Thymus (tissue), 11 donors: ENCODE measurements around the gene GALNT7. TPM values are rescaled to one million over a fixed set of nuclear protein-coding genes. Genes with fewer than 3 reads are reported as not detected.
A peak's percentile ranks its signal among the peaks of the same experiment; 100 is the strongest.

ENCODE experiments used
- DNase-seq, 9 donors: peaks; one replicate each; pipeline ENCODE4 v3.0.0-alpha.2; 2013; ENCODE audit warnings: low spot score in 9 of 9, low read depth in 6 of 9, missing footprints in 1 of 9
- H3K27ac ChIP-seq, 2 donors: one replicate each; pipeline ENCODE4 v1.5.1; 2013; ENCODE audit warnings: control low read depth in 1 of 2, low read depth in 1 of 2, low read length in 1 of 2, mild to moderate bottlenecking in 1 of 2, moderate library complexity in 1 of 2
- H3K27me3 ChIP-seq, 2 donors: one replicate each; pipeline ENCODE4 v1.5.1; 2013; ENCODE audit warnings: low read length in 1 of 2; ENCODE audit not compliant: control insufficient read depth in 2 of 2, insufficient read depth in 1 of 2
- H3K36me3 ChIP-seq, 2 donors: one replicate each; pipeline ENCODE4 v1.5.1; 2013; ENCODE audit warnings: low read length in 1 of 2, mild to moderate bottlenecking in 1 of 2, moderate library complexity in 1 of 2; ENCODE audit not compliant: control insufficient read depth in 2 of 2, insufficient read depth in 2 of 2
- H3K4me1 ChIP-seq, 2 donors: one replicate each; pipeline ENCODE4 v1.5.1; 2013; ENCODE audit warnings: low read length in 2 of 2; ENCODE audit not compliant: control insufficient read depth in 2 of 2, insufficient read depth in 2 of 2
- H3K4me3 ChIP-seq, 2 donors: one replicate each; pipeline ENCODE4 v1.5.1; 2013; ENCODE audit warnings: low read length in 2 of 2, control low read depth in 1 of 2, mild to moderate bottlenecking in 1 of 2
- H3K9me3 ChIP-seq, 2 donors: one replicate each; pipeline ENCODE4 v1.5.1; 2013; ENCODE audit warnings: low read length in 1 of 2, mild to moderate bottlenecking in 1 of 2; ENCODE audit not compliant: control insufficient read depth in 2 of 2, insufficient read depth in 1 of 2
- WGBS: extraction: QIAGEN DNeasy Blood & Tissue Kit; methylation state at CpG from one replicate; pipeline ENCODE4 v1.1.7; 2013; 5-methylcytosine and 5-hydroxymethylcytosine counted together
- polyA plus RNA-seq: library from polyadenylated mRNA; stranded (reverse); fragments of 200-250 nt; gene quantifications from one replicate; pipeline ENCODE4 v1.2.3, GENCODE V29; 2013
- total RNA-seq: library from RNA; stranded (reverse); fragments of 120-200 nt; gene quantifications from one replicate; pipeline ENCODE4 v1.2.4, GENCODE V29; 2013
- donor health status: healthy.

The GALNT7 gene
- total and polyA plus RNA-seq, 2 donors, result 40.5 to 81.1 TPM

GRCh38 chr4:173153445-173153844 is 15.2 kb upstream of the GALNT7 start:
- no peak overlapping the region for H3K27ac ChIP-seq
- no peak for DNase-seq
- no peaks in the 10 kb centered on the region for H3K27me3 ChIP-seq
- 97% methylated on average over 2 of the region's 2 CpGs for WGBS
- H3K9me3 ChIP-seq, result no peaks in the 10 kb centered on the region
- no peaks in the 10 kb centered on the region for H3K4me1 ChIP-seq
- no peaks in the 10 kb centered on the region for H3K36me3 ChIP-seq
- H3K4me3 ChIP-seq, result no peak overlapping the region

- Histone ChIP-seq H3K27ac (no peak overlapping the region), H3K9me3 (no peaks in the 10 kb centered on the region), H3K36me3 (peaks cover 0 to 3% of the 10 kb centered on the region in 2 donors), H3K27me3 (no peaks in the 10 kb centered on the region), H3K4me3 (no peak overlapping the region), H3K4me1 (no peaks in the 10 kb centered on the region)
- DNase-seq, result no peak
Measured at GRCh38 chr4:173159791-173160190, 8.8 kb upstream of the GALNT7 start.

GRCh38 chr4:173160871-173161270 is 7.7 kb upstream of the GALNT7 start:
- peaks cover 0 to 3% of the 10 kb centered on the region in 2 donors for H3K36me3 ChIP-seq
- no peak overlapping the region for H3K27ac ChIP-seq
- no peaks in the 10 kb centered on the region for H3K27me3 ChIP-seq
- H3K9me3 ChIP-seq, result no peaks in the 10 kb centered on the region
- WGBS, result 98% methylated on average over 2 of the region's 2 CpGs
- H3K4me1 ChIP-seq, result peaks cover 3% of the 10 kb centered on the region in 2 donors
- DNase-seq, result no peak
- H3K4me3 ChIP-seq, result no peak overlapping the region

- no peaks in the 10 kb centered on the region for H3K27me3 ChIP-seq
- no peaks in the 10 kb centered on the region for H3K9me3 ChIP-seq
- H3K36me3 ChIP-seq, result peaks cover 0 to 3% of the 10 kb centered on the region in 2 donors
- H3K4me1 ChIP-seq, result peaks cover 7 to 8% of the 10 kb centered on the region in 2 donors
- no peak for DNase-seq
- no peak overlapping the region for H3K4me3 ChIP-seq
- H3K27ac ChIP-seq, result no peak overlapping the region
Measured at GRCh38 chr4:173161311-173161710, 7.3 kb upstream of the GALNT7 start.

GRCh38 chr4:173165706-173166105 is 2.9 kb upstream of the GALNT7 start:
- H3K9me3 ChIP-seq, result no peaks in the 10 kb centered on the region
- peak overlapping the region in 1 of 2 donors; percentile 7 for H3K4me3 ChIP-seq
- peaks cover 11 to 18% of the 10 kb centered on the region in 2 donors for H3K4me1 ChIP-seq
- H3K36me3 ChIP-seq, result peaks cover 0 to 3% of the 10 kb centered on the region in 2 donors
- H3K27me3 ChIP-seq, result no peaks in the 10 kb centered on the region
- no peak overlapping the region for H3K27ac ChIP-seq
- DNase-seq, result peak in 1 of 9 donors; percentile 56

- Histone ChIP-seq H3K4me3 (no peak overlapping the region), H3K9me3 (no peaks in the 10 kb centered on the region), H3K4me1 (peaks cover 13 to 23% of the 10 kb centered on the region in 2 donors), H3K36me3 (peaks cover 0 to 3% of the 10 kb centered on the region in 2 donors), H3K27me3 (no peaks in the 10 kb centered on the region), H3K27ac (no peak overlapping the region)
- no peak for DNase-seq
- WGBS, result 96% methylated on average over 4 of the region's 4 CpGs
Measured at GRCh38 chr4:173166491-173166890, 2.1 kb upstream of the GALNT7 start.

GRCh38 chr4:173167758-173168395 is 734 bp upstream of the GALNT7 start:
- Histone ChIP-seq H3K9me3 (no peaks in the 10 kb centered on the region), H3K4me3 (peak overlapping the region; percentile 64 to 71), H3K27ac (peak overlapping the region; percentile 94 to 95), H3K27me3 (no peaks in the 10 kb centered on the region), H3K4me1 (peaks cover 25 to 35% of the 10 kb centered on the region in 2 donors), H3K36me3 (peaks cover 0 to 3% of the 10 kb centered on the region in 2 donors)
- WGBS, result 3% methylated on average over 19 of the region's 19 CpGs
- DNase-seq, result peak in 2 of 9 donors; percentile 26 to 78

GRCh38 chr4:173169178-173169427 is 492 bp downstream of the GALNT7 start:
- Histone ChIP-seq H3K36me3 (peaks cover 0 to 3% of the 10 kb centered on the region in 2 donors), H3K27me3 (no peaks in the 10 kb centered on the region), H3K4me3 (peak overlapping the region; percentile 64 to 75), H3K4me1 (peaks cover 36 to 45% of the 10 kb centered on the region in 2 donors), H3K9me3 (no peaks in the 10 kb centered on the region), H3K27ac (peak overlapping the region; percentile 85 to 95)
- WGBS, result under 1% methylated on average over 41 of the region's 41 CpGs
- DNase-seq, result no peak

- peak in 7 of 9 donors; percentile 48 to 82 (median 64) for DNase-seq
- under 1% methylated on average over 92 of the region's 92 CpGs for WGBS
- Histone ChIP-seq H3K4me3 (peak overlapping the region; percentile 64 to 75), H3K4me1 (peaks cover 41 to 50% of the 10 kb centered on the region in 2 donors), H3K27ac (peak overlapping the region; percentile 85 to 95), H3K36me3 (peaks cover 0 to 2% of the 10 kb centered on the region in 2 donors), H3K27me3 (no peaks in the 10 kb centered on the region), H3K9me3 (no peaks in the 10 kb centered on the region)
Measured at GRCh38 chr4:173169428-173170181, 994 bp downstream of the GALNT7 start.
